A549 (cell line): ENCODE measurements around the gene C4orf51.

Source experiments
- BHLHE40 ChIP-seq: IDR thresholded peaks from 2 replicates; pipeline ENCODE4 v1.6.1; 2012; ENCODE audit warnings: low read depth, low read length, inconsistent platforms
- CTCF ChIP-seq: fragments of >200 bp; sonication (Bioruptor Twin); formaldehyde crosslinking; IDR thresholded peaks from 3 replicates; pipeline ENCODE4 v1.5.1; 2016
- E2F6 ChIP-seq: IDR thresholded peaks from 2 replicates; pipeline ENCODE4 v1.6.1; 2012; ENCODE audit warnings: low read depth, borderline replicate concordance
- EP300 ChIP-seq, 2 experiments: fragments of >200 bp; sonication (Bioruptor Twin); formaldehyde crosslinking; IDR thresholded peaks; 2 replicates in 1 of 2; 3 replicates in 1 of 2; pipeline ENCODE4 v1.6.1; 2016 to 2017
- JUN ChIP-seq, 2 experiments: fragments of >200 bp; sonication (Bioruptor Twin); formaldehyde crosslinking; IDR thresholded peaks; 2 replicates in 1 of 2; 3 replicates in 1 of 2; pipeline ENCODE4 v1.6.1; 2016 to 2017
- MAFK ChIP-seq: fragments of 450-650 bp; IDR thresholded peaks from 2 replicates; pipeline ENCODE4 v1.6.1; 2014; ENCODE audit not compliant: partially characterized antibody
- MAX ChIP-seq: IDR thresholded peaks from 2 replicates; pipeline ENCODE4 v1.6.1; 2012
- MAZ ChIP-seq: fragments of 150-350 bp; IDR thresholded peaks from 2 replicates; pipeline ENCODE4 v1.6.1; 2014; ENCODE audit warnings: antibody characterized with exemption, low read depth, low read length, borderline replicate concordance
- POLR2A ChIP-seq: IDR thresholded peaks from 2 replicates; pipeline ENCODE4 v1.6.1; 2012; ENCODE audit warnings: mild to moderate bottlenecking, low read length
- RNF2 ChIP-seq: fragments of 200-600 bp; sonication (generic); IDR thresholded peaks from 2 replicates; pipeline ENCODE4 v1.6.1; 2016; ENCODE audit warnings: low read depth, mild to moderate bottlenecking, antibody characterized with exemption, moderate library complexity, borderline replicate concordance
- SMC3 ChIP-seq: fragments of >200 bp; sonication (Bioruptor Twin); formaldehyde crosslinking; IDR thresholded peaks from 3 replicates; pipeline ENCODE4 v1.6.1; 2018; ENCODE audit warnings: inconsistent platforms
- TP53 ChIP-seq: fragments of 250-450 bp; sonication (Bioruptor Pico); IDR thresholded peaks from 2 replicates; pipeline ENCODE4 v1.5.0; 2021; ENCODE audit warnings: mild to moderate bottlenecking, moderate library complexity

- TF ChIP-seq POLR2A (no peak), TP53 (CRISPR knock-in tag) (no peak), CTCF (no peak), MAZ (no peak), RNF2 (no peak), E2F6 (no peak), EP300 (IDR thresholded peaks at IDR 0.05) (no peak), BHLHE40 (no peak), JUN (IDR thresholded peaks at IDR 0.05) (no peak), MAFK (no peak), MAX (no peak), SMC3 (no peak)
These were observed 52.3 kb downstream of the C4orf51 start for GRCh38 chr4:145732001-145732815.
